Measurements from ENCODE around the gene FBXO27.

DNA sequence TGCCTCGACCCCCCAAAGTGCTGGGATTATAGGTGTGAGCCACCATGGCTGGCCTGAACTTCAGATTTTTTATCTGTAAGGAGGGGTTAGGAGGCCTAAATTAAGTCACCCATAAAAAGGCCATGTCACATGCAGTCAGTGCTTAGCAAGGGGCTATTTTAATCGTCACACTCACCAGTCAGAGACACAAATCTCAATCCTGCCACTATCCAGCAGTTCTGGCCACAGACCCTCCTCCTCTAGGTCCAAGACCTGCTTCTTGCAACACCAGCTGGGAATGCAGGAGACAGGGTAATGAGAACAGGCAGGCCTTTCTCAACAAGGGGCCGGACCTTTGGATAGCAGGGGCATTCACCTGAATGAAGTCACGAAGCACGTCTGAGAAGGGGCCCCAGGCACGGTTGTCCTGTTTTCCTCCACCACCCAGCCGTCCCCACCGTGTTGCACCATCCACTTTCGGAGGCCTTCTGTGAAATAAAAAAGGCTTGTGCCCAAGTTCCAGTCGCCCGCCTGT, 1.4 kb downstream of the FBXO27 start:
- no peak for TF ChIP-seq FOS (IDR thresholded peaks at IDR 0.05; ENCODE audit: low read depth, low read length)
- TF ChIP-seq MXI1 (IDR thresholded peaks at IDR 0.05; ENCODE audit: borderline replicate concordance, low read depth, low read length): no peak
- TF ChIP-seq USF2 (IDR thresholded peaks at IDR 0.05; ENCODE audit: low read depth, low read length): no peak
- no peak for TF ChIP-seq BHLHE40 (IDR thresholded peaks at IDR 0.05; ENCODE audit: low read depth, low read length)
- TF ChIP-seq, protein P1, sequence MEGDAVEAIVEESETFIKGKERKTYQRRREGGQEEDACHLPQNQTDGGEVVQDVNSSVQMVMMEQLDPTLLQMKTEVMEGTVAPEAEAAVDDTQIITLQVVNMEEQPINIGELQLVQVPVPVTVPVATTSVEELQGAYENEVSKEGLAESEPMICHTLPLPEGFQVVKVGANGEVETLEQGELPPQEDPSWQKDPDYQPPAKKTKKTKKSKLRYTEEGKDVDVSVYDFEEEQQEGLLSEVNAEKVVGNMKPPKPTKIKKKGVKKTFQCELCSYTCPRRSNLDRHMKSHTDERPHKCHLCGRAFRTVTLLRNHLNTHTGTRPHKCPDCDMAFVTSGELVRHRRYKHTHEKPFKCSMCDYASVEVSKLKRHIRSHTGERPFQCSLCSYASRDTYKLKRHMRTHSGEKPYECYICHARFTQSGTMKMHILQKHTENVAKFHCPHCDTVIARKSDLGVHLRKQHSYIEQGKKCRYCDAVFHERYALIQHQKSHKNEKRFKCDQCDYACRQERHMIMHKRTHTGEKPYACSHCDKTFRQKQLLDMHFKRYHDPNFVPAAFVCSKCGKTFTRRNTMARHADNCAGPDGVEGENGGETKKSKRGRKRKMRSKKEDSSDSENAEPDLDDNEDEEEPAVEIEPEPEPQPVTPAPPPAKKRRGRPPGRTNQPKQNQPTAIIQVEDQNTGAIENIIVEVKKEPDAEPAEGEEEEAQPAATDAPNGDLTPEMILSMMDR (conservative IDR thresholded peaks at IDR 0.05; ENCODE audit: low read depth, low read length): no peak
- TF ChIP-seq RCOR1 (IDR thresholded peaks at IDR 0.05; ENCODE audit: insufficient replicate concordance, low read length): no peak

Data from IMR-90 (cell line).